PFSK-1 (cell line): ENCODE measurements around the gene PEAR1.

Experiments used
- FOXP2 ChIP-seq: optimal IDR thresholded peaks from 2 replicates; pipeline ENCODE3; 2011; ENCODE audit warnings: borderline replicate concordance, control low read depth, inconsistent platforms; ENCODE audit not compliant: insufficient read depth; ENCODE audit errors: extremely low read length, extremely low read depth
- POLR2AphosphoS5 ChIP-seq: IDR thresholded peaks from 2 replicates; pipeline ENCODE4 v1.6.1; 2012; ENCODE audit warnings: low read depth, mild to moderate bottlenecking, control low read depth, low read length, moderate library complexity
- REST ChIP-seq, 2 experiments: IDR thresholded peaks; 2 replicates each; pipeline versions ENCODE4 v1.6.1 to v1.8.0; 2011 to 2012; ENCODE audit warnings: low read depth in 2 of 2, low read length in 2 of 2, control low read depth in 1 of 2, inconsistent platforms in 1 of 2, mild to moderate bottlenecking in 1 of 2, moderate library complexity in 1 of 2; ENCODE audit not compliant: insufficient read depth in 1 of 2
- SIN3A ChIP-seq: IDR thresholded peaks from 2 replicates; pipeline ENCODE4 v1.6.1; 2012; ENCODE audit warnings: mild to moderate bottlenecking, low read length, moderate library complexity, borderline replicate concordance; ENCODE audit not compliant: insufficient read depth
- TAF1 ChIP-seq: IDR thresholded peaks from 2 replicates; pipeline ENCODE4 v1.6.1; 2012; ENCODE audit warnings: low read length, control low read depth, borderline replicate concordance; ENCODE audit not compliant: insufficient read depth

GRCh38 chr1:156869455-156869854, 24.1 kb upstream of the PEAR1 start:
- no peak for TF ChIP-seq REST (IDR thresholded peaks at IDR 0.05; ENCODE audit: insufficient read depth in 1 of 2, low read depth in 2 of 2, low read length in 2 of 2)
- TF ChIP-seq TAF1 = no peak
- no peak for TF ChIP-seq POLR2AphosphoS5
- no peak for TF ChIP-seq SIN3A
- no peak for TF ChIP-seq FOXP2
